EL (cell line): ENCODE results near the gene SGF29.
"Not testable (repeated sequence)": the region's sequence is repeated elsewhere in the genome, so short reads cannot be mapped to it uniquely, and the experiment has no call there.

Source experiments
- DNase-seq: peaks from one replicate; pipeline ENCODE4 v3.0.0-alpha.2; 2016

SGF29 gene

GRCh38 chr16:28534542-28535373 lies 19.0 kb upstream of the SGF29 start:
- DNase-seq: no peak

DNA sequence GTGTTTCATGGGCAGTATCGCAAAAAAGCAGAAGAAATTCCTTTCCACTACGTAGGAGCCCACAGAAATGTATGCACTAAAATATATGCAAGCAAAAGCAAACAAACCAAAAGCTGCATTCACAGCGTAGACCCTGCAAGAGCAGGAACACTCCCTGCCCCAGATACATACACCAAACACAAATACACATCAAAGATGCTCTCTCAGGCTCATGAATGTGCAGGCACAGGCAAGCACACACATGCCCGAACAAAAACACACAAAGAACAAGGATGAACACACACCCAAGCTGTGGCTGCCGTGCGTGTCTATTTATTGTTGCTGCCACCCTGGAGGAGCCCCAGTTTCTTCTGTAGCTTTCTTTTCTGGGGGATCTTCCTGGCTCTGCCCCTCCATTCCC lies 16.6 kb upstream of the SGF29 start:
- no peak for DNase-seq

DNA sequence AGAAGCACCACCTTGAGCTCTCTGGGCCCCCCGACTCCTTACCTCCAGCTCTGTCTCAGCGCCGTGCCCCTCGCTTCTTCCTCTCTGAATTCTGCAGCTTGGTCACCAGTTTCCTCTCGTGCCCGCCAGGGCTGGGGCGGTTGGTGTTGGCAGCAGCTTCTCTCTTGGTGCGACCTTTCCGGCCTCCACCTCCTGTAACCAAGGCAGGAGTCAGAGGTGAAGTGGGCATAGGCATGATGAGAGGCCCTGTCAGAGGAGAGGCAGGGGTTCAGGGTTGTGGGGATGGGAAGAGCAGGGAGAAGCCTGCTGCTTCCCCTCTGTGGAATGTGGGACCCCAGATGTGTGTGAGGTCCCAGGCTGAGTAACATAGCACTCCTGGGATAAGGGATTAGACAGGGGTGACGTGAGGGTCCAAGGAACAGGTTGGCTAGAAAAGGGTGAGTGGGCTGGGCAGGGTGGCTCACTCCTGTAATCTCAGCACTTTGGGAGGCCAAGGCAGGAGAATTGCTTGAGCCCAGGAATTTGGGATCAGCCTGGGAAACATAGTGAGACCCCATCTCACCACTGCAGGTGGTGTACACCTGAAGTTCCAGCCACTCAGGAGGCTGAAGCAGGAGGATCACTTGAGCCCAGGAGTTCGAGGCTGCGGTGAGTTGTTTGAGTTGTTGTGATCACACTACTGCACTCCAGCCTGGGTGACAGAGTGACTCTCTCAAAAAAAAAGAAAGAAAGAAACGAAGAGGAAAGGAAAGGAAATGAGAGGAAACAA lies 15.6 kb upstream of the SGF29 start:
- DNase-seq: no peak

DNA sequence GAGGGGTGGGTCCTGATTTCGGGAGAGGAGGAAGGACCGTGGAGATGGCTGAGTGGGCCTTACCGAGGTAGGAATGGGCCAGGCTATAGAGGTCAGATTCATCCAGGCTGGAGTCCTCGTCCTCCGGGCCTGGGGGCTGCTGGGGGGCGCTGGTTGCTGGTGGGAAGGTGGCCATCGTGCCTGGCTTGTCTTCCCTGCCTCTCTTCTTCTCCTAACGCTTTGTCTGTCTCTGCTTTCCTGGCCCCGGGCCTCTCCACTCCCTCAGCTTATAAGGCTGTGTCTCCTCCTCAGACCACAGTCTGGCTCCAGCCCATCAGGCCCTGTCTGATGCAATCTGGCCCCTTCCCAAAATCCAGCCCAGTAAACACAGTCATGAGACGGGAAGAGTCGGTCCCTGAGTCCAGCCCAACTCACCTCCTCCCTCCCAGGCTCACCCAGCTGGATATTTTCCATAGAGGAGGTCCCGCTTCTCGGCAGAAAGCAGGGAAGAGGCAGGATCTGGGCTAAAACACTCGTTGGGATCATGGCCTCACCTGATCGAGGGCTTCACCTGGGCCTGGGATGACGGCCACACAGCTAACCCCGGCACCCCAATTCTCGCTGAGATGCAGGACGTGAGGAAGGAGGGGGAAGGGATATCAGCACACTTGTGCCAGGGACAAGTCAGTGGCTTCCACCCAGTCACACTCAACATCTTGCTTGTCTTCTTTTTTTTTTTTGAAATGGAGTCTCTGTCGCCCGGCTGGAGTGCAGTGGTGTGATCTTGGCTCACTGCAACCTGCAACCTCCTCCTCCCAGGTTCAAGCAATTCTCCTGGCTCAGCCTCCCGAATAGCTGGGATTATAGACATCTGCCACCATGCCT lies 14.8 kb upstream of the SGF29 start, which contains the start of gene NUPR1:
Gene NUPR1 (minus strand): TSS at position 242 of the 864 bp plus-strand sequence. CDS start 67 bp downstream, at position 175.
- peak; percentile 95 for DNase-seq

DNA sequence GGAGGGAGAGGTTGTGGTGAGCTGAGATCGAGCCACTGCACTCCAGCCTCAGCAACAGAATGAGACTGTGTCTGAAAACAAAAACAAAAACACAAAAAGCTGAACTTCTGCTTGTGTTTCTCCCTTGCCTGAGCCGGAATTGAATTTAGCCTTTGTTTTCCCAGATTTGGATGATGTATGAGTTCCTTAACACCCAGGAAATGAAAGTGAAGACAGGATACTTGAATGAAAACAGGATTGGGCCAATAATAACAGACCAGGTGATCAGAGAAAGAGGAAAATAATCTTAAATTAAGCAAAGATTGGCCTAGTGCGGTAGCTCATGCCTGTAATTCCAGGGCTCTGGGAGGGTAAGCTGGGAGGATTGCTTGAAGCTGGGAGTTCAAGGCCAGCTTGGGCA lies 13.4 kb upstream of the SGF29 start:
- DNase-seq: no peak

DNA sequence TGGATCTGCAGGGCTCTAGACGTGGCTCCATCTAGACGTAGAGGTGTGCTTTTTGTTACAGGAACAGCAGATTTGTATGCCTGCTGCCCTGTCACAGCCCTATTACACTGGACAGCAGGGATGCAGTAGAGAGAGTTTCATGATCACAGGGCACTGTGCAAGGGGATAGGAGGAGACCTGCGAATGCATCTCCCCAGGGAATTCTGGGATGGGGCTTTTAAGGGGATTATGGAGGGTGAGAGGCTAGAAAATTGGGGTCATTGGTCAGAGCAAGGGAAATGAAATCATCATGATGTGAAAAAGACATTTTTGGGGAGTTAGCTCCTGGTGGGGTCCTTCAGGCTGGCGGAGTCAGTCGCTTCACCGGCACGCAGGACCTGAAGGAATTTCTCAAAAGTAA lies 11.1 kb upstream of the SGF29 start:
- DNase-seq: no peak

DNA sequence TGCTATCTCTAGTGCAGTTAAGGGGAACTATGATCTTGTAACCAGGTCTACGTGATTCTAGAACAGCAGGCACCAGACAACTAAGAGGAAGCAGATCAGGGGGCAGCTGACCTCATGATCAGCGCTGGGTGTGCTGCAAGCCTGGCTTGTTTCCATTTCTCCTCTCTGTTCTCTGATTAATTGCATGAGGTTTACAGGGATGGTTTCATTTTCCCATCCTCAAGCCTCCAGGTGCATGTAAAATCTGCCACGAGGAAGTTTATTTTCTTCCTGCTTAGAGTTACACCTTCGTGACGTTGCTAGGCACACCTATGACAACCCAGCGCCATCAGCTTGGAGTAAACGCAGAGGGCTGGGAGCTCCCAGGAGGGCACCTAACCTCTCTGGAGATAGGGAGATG lies 10.6 kb upstream of the SGF29 start:
- no peak for DNase-seq

DNA sequence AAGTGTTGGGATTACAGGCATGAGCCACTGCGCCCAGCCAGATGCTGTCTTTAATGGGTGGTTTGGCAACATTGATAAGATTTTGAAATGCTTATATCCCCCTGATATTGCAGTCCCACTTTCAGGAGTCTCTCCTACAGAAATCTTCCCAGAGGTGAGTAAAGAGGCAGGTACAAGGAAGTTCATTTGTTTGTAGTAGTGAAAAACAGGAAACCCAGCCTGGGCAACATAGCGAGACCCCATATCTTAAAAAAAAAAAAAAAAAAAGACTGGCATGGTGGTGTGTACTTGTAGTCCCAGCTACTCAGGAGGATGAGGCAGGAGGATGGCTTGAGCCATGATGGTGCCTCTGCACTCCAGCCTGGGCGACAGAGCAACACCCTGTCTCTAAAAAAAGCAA lies 8.7 kb upstream of the SGF29 start:
- DNase-seq: no peak

- DNase-seq: not testable (repeated sequence)
These were observed 7.8 kb upstream of the SGF29 start for GRCh38 chr16:28545964-28546363.

DNA sequence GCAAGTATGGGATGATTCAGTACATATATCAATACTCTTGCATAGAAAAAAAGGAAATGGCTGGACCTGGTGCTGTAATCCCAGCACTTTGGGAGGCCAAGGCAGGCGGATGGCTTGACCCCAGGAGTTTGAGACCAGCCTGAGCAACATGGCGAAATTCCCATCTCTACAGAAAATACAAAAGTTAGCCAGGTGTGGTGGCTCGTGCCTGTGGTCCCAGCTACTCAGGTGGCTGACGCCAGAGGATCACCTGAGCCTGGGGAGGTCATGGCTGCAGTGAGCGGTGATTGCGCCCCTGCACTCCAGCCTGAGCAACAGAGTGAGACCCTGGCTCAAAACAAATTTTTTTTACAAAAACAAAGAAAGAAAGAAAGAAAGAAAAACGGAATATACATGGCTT lies 7.1 kb upstream of the SGF29 start:
- DNase-seq: no peak

DNA sequence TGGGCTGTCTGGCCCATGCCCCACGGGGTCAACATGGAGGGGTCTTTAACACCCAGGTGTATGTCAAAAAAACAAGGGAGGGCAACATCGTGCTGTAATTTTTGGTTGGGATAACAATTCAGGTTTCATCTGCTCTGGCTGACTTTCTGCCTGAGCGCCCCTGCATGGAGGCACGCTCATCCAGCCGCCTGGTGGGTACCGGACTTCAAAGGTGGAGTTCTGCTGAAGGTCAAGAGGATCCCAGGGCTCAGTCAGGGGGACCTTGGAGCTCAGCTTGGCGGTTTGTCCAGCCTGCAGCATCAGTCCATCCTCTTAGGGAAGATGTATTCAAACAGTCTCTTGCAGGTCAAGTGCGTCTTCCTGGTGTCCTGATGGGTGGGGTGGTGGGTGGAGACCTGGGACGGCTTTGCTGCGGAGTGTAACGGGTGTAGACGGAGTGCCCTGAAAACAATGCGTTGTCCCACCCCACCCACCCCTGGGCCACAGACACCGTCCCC lies 5.4 kb upstream of the SGF29 start:
- DNase-seq: no peak

- DNase-seq: no peak
These were observed 4.3 kb upstream of the SGF29 start for GRCh38 chr16:28549301-28549899.

- DNase-seq: no peak
These were observed 1.1 kb downstream of the SGF29 start for GRCh38 chr16:28554634-28555423.

DNA sequence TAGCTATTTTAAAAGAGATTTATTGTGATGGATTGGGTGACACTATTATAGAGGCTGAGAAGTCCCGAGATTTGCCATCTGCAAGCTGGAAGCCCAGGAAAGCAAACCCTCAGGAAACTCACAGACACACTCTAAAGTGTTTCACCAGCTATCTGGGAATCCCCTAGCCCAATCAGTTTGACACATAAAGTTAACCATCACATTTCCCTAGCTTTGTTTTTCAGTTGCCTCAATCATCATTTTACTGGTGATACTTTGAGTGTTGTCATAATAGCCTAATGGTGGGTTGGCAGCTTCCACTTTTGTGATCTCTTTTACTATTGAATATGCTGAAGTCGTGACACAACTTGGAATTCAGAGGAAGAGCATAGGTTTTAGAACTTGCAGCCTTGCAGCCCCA lies 1.8 kb downstream of the SGF29 start:
- no peak for DNase-seq

DNA sequence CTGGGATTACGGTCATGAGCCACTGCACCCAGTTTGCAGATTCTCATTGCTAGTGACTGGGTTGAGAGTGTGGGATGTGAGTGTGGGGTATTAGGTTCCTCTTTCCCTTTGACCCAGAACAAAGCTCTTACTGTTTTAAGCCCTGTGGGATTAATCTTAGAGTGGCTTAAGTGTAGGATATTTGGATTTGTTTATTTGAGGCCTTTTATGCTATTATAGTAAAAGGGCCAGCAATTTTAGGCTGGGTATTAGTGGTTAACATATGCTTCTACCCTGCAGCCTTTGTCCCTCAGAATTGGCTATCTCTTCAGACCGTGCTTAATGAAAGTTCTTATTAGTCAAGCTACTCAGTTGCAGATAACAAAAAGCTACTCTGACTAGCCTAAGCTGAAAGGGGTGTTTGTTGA lies 3.2 kb downstream of the SGF29 start:
- no peak for DNase-seq

DNA sequence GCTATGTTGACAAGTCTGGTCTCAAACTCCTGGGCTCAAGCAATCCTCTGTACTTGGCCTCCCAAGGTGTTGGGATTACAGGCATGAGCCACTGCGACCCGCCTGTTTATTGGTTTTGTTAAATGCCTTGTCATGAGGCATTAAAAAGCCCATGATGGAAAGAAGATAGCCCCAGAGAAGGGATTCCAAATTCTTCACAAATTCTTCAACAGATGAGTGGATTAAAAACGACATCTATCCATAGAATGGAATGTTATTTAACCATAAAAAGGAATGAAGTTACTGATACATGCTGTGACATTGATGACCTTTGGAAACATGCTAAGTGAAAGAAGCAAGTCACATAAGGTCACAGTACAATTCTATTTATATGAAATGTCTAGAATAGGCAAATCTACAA lies 4.7 kb downstream of the SGF29 start:
- no peak for DNase-seq

DNA sequence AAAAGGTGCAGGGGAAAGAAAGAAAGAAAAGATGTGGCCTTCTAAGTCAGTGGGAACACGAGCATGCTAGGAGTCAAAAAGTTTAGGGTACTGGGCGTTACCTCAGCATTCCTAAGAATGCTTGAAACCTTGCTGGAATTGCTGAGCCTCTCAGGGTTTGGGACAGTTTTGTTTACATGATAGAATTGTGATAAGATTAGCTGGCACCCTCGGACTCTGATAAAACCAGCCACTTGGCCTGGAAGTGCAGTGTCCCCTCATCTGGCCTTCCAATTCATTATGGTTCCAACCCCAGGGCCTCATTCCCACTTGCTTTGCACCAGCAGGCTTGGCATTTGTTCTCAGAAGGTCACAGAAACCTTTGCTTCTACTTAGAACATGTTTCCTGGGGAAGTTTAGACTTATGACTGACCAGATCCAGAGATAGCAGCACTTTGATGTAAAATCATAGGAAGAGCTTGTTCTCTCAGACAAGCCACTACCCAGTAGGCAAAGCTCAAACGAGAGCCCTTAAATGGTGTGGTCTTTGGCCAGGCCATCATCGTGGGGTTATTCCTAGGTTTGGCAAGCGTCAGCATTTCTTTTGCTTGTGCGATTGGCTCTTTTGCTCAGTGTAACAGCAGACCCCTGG lies 8.0 kb downstream of the SGF29 start:
- DNase-seq: no peak

GRCh38 chr16:28562199-28562598 lies 8.5 kb downstream of the SGF29 start:
- no peak for DNase-seq

DNA sequence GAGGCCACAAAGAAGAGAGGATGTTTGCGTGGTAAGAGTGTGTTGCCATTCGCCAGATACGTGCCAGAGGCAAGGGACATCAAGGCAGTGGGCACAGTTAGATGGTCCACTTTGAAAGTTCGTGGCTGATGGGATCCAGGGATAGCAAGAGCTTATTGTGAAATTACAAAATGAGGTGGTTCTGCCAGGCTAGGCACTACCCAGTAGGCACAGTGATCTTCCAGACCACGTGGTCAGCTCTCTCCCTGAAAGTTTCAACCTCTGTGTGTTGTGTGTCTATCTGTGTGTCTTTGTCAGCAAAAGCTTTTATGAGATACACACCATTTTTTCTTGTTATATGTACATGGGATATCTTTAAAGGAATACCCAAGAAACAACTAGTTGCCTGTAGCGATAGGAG lies 9.5 kb downstream of the SGF29 start:
- DNase-seq: no peak

DNA sequence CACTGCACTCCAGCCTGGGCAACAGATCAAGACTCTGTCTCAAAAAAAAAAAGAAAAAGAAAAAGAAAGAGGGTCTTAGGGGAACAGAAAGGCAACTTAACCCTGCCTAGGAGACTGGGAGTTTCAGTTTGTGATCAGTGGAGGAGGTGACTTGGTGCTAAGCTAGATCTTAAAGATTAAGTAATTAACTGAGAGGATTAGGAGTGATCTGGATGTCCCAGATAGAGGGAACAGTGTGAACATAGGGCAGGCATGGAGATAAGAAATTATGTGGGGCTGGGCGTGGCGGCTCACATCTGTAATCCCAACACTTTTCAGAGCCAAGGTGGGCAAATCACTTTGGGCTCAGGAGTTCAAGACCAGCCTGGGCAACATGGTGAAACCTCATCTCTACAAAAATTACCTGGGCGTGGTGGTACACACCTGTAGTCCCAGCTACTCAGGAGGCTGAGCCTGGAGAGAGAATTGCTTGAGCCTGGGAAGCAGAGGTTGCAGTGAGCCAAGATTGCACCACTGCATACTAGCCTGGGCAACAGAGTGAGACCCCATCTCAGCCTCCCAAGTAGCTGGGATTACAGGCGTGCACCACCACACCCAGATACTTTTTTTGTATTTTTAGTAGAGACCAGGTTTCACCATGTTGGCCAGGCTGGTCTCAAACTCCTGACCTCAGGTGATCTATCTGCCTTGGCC lies 12.7 kb downstream of the SGF29 start:
- not testable (repeated sequence) for DNase-seq

GRCh38 chr16:28567292-28567691 lies 13.6 kb downstream of the SGF29 start:
- DNase-seq: no peak
